Fibroblast of lung (primary cell): ENCODE data around the gene KCNT2.

ENCODE experiments used
- EZH2 ChIP-seq: IDR thresholded peaks from 2 replicates; pipeline ENCODE4 v1.5.1; 2012; ENCODE audit warnings: low read length, control low read depth, mild to moderate bottlenecking; ENCODE audit errors: missing control alignments
- TF ChIP-seq, protein P1 (sequence below), 2 donors: IDR thresholded peaks in 1 of 2; conservative IDR thresholded peaks in 1 of 2; 1 replicate in 1 of 2; 2 replicates in 1 of 2; pipeline ENCODE4 v1.5.1; 2011 to 2012; ENCODE audit warnings: low read length in 2 of 2, control low read depth in 1 of 2, inconsistent platforms in 1 of 2, low read depth in 1 of 2, mild to moderate bottlenecking in 1 of 2

DNA sequence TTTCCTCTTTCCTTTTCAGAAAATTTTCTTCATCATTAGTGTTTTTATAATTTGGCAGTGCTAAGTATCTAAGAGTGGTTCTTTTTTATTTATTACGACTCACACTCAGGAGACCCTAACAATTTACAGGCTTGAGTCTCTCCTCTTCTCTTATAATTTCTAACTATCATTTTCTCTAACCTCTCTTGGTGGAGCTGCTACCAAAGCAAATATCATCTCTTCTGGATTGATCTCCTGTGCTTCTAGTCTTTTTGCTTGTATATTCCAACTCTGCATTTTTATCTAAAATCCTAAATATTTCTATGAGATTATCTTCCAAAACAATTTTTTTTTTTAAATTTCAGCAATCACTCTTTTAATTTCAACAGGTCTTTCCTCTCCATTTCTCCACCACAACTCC lies 250.3 kb downstream of the KCNT2 start:
- TF ChIP-seq, protein P1, sequence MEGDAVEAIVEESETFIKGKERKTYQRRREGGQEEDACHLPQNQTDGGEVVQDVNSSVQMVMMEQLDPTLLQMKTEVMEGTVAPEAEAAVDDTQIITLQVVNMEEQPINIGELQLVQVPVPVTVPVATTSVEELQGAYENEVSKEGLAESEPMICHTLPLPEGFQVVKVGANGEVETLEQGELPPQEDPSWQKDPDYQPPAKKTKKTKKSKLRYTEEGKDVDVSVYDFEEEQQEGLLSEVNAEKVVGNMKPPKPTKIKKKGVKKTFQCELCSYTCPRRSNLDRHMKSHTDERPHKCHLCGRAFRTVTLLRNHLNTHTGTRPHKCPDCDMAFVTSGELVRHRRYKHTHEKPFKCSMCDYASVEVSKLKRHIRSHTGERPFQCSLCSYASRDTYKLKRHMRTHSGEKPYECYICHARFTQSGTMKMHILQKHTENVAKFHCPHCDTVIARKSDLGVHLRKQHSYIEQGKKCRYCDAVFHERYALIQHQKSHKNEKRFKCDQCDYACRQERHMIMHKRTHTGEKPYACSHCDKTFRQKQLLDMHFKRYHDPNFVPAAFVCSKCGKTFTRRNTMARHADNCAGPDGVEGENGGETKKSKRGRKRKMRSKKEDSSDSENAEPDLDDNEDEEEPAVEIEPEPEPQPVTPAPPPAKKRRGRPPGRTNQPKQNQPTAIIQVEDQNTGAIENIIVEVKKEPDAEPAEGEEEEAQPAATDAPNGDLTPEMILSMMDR (conservative IDR thresholded peaks at IDR 0.05 in 1 of 2, IDR thresholded peaks at IDR 0.05 in 1 of 2; ENCODE audit: low read depth in 1 of 2, low read length in 2 of 2) = no peak
- no peak for TF ChIP-seq EZH2
